GM19397 (cell line): ENCODE results near the gene P3H1.
A peak's percentile ranks its signal among the peaks of the same experiment; 100 is the strongest.
"Not testable (repeated sequence)": the region's sequence is repeated elsewhere in the genome, so short reads cannot be mapped to it uniquely, and the experiment has no call there.

ENCODE experiments used
- ATAC-seq: cut with Tn5 transposase; IDR thresholded peaks from one replicate; pipeline ENCODE4 v1.9.1; 2021; ENCODE audit warnings: mild to moderate bottlenecking, moderate library complexity; ENCODE audit not compliant: unreplicated experiment

The P3H1 gene

DNA sequence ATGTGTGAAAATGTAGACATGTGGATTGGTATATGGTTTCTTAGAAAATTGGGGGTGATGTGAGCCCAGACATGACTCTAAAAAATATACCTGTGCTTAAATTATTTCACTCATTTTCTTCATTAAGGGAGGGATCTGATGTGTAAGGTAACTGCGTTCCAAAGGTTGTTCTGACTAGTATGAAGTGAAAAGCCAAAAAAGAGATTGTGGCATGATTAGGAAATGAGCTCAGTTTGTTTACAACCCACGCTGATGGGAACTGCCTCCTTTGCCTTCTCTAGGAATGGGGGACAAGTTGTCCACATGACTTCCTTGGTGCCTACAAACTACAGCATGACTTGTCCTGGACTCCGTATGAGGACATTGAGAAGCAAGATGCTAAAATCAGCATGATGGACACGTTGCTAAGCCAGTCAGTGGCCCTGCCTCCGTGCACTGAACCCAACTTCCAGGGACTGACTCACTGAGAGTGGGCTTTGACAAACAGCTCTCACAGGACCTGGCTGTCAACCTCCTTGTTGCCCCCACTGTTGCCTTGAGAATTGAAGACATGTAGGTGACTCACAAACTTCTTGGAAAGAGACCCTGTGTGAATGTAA, 8.2 kb upstream of the P3H1 start:
- no peak for ATAC-seq

DNA sequence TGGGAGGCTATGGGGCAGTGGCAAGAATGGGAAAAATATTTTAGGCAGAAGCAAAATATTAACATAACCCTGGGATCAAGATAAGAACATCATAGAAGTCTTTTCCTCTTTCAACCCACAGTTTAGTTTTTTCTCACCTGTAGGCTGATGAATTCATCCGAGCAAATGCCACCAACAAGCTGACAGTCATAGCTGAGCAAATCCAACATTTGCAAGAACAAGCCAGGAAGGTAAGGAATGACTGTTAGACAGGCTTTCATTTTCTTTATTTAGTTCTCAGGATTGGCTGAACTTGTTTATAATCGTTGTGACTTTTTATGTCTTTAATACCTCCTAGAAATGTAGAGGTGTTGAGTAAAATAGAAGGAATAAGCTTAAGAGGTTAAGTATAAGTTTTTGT, 6.6 kb upstream of the P3H1 start:
- ATAC-seq = no peak

DNA sequence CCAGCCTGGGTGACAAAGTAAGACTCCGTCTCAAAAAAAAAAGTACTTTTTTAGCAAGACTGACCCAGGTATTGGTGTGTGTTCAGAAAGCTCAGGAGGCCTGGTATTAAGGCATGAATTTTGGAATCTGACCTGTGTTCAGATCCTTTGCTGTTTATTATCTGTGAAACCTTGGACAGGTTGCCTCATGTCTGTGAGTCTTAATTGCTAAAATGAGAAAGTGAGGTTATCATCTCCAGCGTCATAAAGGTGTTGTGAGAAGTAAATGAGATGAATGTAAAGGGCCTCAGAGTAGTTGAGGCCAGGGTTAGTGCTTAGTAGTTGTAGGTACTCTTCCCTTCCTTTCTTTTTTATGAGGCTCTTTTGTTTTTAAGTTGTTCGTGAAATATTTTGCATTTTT, 3.0 kb upstream of the P3H1 start:
- no peak for ATAC-seq

DNA sequence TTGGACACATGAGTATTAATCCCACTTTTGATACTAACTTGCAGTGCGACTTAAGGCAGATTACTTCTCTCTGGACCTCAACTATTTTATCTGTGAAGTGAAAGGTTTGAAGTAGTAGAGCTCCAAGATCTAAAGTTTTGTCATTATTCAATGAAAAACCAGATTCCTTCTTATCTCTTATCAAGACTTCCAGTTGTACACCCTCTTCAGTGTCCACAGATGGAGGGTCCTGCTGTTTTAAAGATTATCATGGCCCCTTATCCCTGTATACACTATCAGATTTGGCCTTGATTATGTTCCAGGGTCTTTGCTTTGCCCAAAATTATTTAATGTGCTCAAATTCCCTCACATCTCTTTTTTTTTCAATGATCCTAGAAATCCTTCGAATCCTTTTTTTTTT, 1.3 kb upstream of the P3H1 start:
- ATAC-seq = no peak

DNA sequence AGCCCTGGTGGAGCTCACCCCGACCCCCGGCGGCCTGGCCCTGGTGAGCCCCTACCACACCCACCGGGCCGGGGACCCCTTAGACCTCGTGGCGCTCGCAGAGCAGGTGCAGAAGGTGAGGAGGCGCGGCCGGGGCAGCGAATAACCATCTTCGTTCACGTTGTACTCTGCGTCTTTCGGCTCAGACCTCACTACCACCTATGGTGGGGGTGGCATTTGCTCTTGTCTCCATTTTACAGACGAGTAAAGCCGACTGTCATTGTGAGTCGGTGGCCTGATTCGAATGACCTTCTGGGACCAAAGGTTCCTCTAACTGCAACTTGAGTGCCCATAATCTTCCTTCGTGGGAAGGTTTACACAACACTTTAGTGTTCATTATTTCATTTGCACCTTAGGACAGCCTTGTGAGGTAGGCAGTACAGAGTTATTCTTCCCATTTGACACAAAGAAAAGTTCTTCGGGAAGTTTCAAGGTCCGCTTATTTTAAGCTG, 727 bp upstream of the P3H1 start:
- ATAC-seq = peak; percentile 30

DNA sequence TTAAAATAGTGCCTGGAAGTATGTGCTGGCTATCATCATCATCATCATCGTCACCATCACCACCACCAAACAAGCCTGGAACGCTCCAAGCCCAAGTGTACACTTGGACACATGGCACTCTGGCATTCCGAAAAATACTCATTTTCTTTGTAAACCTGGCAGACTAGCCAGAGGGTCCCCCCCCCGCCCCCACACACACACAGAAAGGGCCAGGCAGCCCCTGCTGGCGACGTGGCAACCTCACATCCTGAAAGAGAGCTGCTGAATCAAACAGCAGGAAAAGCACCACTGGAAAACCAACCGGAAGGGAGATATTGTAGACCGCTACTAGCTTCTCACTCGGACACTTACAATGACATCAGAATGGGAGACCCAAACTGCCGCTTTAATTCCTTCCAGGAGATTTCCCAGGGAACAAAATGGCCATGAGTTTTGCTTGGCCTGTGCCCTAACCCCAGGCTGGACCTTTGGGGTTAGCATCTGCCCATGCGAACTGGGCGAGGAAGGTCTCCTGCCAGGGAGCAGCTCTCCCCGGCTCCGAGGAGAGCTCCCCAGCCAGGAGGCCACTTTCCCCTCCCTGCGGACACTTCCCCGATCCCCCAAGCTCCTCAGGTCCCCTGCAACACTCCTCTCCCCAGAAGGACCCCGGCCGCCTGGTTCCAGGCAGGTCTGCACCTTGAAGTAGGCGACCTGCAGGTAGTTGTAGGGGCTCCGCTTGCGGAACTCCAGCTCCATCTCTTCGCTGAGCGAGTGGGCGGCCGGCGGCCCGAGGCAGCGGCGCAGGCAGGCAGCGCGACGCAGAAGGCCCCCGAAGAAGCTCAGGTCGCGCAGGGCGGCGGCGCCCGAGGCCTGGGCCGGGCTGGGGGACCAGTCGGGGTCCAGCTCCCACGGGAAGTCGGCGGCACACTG, 742 bp downstream of the P3H1 start:
- ATAC-seq = peak; percentile 19

DNA sequence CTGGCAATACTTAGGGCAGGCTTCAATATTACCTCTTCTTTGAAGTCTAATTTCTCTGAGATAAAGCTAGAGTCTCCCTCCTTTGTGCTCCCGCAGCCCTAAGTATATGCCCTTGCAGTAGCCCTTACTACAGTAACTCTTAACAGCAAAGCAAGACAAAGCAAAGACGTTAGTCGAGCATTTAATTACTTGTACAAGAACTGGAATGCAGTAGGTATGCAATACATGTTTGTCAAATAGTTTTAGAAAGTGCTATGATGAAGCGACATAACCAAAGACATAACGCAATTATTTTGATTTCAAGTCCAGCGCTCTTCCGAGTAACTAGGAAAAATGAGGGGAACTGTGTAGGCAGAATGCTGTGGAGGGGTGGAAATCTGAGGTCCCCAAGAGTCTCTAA, 1.6 kb downstream of the P3H1 start:
- ATAC-seq = no peak

DNA sequence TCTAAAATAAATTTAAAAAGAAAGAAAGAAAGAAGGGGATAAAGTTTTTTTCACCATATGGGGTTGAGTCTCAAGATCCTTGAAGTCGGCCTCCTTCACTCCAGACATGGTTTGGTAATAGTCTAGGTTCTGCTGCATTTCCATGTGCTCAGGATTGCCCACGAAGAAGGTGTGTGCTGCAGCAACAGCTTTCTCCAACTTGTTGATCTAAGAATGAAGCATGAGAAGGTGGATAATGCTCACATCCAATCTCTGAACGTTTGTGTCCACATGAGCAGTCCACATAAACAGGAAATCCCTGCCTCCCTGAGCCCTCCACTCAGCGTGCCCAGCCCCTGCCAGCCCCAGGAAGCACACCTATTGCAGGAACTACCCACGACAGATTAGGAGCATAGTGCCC, 4.6 kb downstream of the P3H1 start:
- no peak for ATAC-seq

DNA sequence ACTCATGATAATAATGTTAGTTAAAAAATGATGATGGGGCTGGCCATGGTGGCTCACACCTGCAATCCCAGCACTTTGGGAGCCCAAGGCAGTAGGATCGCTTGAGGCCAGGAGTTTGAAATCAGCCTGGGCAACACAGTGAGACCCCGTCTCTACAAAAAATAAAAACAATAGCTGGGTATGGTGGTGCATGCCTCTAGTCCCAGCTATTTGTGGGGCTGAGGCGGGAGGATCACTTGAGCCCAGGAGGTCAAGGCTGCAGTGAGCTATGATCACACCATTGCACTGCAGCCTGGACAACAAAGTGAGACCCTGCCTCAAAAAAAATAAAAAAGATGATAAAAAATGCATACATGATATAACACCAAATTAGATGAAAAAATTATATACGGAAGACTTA, 5.3 kb downstream of the P3H1 start:
- ATAC-seq = no peak

DNA sequence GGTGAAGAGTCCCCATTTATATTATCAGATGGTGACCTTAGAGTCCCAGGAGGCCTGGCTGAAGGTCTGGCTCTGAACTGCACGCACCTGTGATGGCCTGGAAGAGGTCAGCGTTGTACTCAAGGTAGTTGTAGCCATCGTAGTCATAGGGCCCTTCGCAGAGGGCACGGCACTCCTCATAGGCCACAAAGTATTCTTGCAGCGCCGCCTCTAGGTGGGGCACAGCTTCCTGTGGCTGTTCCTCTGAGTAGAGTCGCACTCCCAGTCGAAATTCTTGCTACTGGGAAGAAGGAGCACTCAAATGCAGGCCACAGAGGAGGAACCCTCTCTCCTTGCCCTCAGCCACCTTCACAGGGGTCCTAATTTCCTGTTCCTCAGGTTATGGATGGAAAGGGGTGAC, 7.7 kb downstream of the P3H1 start:
- ATAC-seq = no peak

DNA sequence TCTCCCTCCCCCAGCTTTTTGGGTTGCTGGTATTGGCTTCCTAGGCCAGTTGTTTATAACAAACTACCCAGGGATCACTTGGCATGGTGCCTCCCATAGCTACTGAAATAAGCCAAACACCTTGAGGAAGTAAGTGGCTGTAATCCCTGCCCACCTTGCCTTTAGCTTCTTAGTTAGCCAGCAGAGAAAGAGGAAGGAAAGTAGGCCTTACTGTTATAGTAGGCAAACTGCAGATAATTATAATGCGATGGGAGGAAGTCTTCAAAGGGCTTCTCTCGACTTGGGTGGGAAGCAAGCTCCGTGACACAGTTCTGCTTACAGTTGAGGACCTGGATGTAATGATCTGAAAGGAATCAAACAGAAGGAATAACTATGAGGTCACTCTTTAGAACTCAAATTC, 8.2 kb downstream of the P3H1 start:
- ATAC-seq = no peak

DNA sequence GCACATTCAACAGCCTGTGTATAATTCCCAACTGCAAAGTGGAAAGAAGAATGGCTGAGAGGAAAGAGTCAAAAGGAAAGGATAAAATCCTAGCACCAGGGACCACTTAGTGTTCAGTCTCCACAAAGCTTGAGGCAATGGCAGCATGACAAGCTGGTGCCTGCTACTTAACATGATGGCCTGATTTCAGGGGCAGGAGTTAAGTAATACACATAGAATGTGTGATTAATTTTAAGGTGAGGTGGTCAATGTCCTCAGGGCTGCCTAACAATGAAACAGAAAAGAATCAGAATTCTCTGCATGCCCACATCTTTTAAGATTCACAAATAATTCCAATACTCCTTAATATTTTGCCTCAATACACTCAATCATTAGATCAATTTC, 8.9 kb downstream of the P3H1 start:
- ATAC-seq = no peak

DNA sequence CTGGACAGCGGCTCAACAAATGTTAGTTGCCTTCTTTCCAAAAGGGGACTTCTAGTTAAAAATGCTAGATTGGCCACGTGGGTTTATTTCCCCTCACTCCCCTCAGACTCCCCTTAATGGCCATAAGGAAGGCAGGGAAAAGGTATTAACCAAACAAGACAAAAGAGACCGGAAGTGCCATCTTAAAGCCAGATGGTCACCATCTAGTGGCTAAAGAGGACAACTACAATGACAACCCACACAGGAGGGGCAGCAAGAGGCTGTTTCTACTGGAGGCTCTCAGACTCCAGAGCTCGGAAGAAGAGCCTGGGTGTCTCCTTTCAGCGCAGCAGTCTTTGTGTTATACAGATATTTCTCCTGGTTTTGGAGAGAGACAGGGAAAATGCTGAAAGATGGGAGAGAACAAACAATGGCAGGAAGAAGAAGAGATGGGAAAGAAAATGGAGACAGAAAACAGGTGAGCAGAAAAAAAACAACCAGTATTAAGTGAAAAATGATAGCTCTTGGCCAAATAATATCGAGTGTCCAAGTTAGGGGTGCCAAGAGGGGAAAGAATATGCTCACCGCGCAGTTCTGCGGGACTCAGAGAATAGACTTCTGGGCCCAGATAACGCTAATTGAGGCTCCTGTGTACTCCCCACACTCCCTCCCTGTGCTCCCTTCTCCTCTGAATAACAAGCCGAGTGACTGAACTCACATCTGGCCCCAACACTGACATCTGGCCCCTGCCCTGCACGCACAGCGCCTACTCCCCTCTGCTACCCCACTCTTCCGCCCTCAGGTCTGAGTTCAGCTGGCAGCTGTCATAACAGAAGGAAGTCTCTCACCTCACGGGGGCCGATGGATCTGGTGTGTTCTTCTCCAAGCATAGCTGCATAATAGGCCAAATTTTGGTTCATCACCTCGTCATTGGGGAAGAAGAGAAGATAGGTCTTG, 9.6 kb downstream of the P3H1 start:
- peak; percentile 48 for ATAC-seq

DNA sequence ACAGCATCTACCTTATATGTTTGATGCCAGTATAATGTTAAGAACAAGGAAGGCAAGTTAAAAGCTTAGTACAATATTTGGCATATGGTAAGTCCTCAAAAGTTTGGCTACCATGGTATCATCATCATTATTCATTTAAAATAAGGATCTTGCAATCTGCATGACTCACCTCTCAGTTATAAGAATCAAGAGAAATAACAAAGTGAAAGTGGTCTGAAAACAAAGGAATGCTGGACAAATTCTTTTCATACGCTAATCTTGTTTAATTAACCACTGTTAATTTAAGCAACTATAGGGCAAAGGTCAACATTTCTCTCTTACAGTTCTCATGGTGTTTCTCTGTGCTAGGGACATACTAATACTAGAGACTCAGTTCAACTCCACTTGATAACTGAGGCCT, 13.8 kb downstream of the P3H1 start:
- ATAC-seq = no peak

DNA sequence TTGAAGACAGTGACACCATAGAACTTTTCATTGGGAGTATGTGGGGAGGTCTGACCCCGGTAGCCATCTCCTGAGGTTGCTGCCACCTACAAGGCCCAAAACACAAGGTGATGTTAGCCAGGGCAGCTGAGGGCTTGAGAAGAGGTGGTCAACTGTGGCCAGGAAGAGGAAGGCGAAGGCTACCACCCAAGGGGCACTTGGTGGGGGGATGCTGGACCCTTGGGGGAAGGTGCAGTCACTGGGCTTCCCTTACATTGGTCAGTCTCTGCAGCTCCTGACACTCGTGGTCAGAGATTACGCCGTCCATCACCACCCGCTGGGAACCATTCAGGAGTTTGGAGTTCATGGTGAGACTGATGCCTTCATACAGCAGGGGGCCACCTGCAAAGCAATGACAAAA, 14.5 kb downstream of the P3H1 start:
- no peak for ATAC-seq

DNA sequence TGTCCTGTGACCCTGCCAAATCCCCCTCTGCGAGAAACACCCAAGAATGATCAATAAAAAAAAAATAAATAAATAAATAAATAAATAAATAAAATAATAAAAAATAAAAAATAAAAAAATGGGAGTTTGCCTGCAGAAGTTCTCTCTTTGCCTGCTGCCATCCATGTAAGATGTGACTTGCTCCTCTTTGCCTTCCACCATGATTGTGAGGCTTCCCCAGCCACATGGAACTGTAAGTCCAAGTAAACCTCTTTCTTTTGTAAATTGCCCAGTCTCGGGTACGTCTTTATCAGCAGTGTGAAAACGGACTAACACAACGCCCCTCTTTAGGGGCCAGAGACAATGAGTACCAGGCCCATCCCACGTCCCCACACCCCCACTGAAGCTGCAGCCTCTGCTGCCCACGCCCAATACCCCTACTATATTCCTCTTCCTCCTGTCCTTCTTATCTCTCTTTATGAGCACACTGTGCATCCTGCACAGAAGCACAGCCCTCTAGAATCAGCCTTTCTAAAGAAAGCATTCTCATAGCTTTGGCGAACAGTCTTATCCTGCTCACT, 15.2 kb downstream of the P3H1 start:
- not testable (repeated sequence) for ATAC-seq

DNA sequence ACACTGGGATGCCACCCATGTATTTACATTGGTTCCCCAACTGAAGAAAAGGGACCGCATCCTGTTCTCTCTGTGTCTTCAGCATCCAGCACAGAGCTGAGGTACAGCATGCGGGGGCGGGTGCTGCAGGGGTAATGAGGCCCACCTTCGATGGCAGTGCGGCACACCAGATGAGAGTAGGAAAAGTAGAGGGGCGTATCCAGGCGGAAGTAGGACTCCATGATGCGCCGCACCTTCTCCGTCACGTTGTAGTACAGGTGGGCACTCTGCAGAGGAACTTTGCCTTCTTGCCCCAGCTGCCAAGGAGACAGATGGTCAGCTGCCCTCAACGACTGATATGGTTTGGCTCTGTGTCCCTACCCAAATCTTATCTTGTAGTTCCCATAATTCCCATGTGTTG, 16.8 kb downstream of the P3H1 start:
- no peak for ATAC-seq

DNA sequence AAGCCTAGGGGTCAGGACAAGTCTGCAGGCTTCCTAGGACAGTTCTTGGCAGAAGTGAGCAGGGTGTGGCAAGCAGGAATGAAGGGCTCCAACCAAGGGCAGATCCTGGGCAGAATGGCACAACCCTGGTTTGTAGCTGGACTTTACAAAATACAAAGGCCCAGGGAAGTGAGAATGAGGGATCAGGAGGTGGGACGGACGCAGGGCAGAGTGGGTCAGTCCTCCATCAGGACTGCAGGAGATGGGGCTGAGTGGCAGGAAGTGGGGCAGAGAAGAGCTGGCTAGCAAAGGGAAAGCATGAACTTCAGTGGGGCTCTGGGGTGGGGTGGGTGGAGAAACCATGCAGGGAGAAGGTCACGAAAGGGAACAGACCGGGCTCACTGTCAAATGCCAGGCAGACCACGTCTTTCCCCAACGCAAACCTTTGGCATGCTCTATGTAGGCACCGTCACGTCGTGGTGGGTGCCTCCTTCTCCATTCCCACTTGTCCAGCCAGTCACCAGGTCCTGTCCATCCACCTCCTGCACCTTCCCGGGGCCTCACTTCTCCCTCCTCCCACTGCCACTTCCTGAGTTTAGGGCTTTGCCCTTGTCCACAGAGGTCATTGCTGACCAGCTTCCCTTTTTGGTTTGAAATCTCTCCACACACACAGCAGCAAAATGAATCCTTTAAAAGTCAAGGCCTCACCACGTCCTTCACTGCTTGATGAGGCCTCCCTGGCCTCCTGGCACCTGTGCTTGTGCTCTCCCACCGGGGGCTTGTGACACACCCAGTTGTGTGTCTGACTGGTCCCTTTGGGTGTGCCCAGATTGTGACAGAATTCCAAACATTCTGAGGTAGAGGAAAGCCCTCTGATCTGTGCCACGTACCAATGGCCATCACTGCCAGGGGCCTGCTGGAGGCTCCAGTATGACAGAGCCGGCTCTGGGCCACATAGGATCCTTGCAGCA, 18.1 kb downstream of the P3H1 start:
- no peak for ATAC-seq

DNA sequence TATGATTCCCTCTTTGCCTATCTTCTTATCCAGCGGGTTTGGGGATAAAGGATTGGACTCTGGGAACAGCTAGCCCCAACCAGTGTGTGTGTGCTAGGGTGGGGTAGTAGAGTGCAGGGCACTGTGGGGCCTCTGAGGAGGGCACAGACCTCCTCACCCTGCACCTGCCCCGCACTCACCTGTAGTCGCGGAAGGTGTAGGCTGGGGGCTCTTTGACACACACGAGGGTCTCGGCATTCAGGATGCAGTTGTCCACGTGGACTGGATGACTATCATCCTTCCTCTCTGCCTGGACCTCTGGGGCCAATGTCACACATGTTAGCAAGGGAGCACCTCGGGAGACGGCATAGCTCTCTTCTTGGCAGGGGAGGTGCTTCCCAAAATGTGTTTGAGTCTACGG, 18.8 kb downstream of the P3H1 start:
- no peak for ATAC-seq

DNA sequence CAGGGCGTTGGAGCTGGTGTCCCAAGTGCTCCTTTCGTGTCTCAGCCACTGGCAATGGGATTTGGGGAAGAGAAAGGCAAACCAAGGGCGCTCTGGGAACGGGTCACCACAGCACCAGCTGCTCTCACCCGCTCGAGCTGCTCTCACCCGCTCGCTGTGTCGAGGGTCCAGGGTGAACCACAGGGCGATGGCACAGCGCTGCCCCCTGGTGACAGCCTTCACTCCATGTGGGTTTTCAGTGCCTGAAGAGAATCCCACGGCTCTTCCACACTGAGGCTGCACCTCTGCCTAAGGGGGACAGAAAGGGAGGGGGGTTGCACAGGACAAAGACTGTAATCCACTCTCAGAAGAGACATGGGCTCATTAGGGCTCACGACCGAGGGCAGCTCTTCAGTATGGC, 19.7 kb downstream of the P3H1 start:
- no peak for ATAC-seq
